ENCODE data around the gene ATP2B2.

The ATP2B2 gene

GRCh38 chr3:10404876-10405275 is 100.5 kb downstream of the ATP2B2 start:
- no peak overlapping the region for H3K4me3 ChIP-seq (ENCODE audit: low read depth, low read length)
- TF ChIP-seq, protein P1, sequence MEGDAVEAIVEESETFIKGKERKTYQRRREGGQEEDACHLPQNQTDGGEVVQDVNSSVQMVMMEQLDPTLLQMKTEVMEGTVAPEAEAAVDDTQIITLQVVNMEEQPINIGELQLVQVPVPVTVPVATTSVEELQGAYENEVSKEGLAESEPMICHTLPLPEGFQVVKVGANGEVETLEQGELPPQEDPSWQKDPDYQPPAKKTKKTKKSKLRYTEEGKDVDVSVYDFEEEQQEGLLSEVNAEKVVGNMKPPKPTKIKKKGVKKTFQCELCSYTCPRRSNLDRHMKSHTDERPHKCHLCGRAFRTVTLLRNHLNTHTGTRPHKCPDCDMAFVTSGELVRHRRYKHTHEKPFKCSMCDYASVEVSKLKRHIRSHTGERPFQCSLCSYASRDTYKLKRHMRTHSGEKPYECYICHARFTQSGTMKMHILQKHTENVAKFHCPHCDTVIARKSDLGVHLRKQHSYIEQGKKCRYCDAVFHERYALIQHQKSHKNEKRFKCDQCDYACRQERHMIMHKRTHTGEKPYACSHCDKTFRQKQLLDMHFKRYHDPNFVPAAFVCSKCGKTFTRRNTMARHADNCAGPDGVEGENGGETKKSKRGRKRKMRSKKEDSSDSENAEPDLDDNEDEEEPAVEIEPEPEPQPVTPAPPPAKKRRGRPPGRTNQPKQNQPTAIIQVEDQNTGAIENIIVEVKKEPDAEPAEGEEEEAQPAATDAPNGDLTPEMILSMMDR (IDR thresholded peaks at IDR 0.05; ENCODE audit: low read depth, low read length, missing control alignments) = no peak
- DNase-seq (ENCODE audit: low read depth) = no peak

- TF ChIP-seq, protein P1 (IDR thresholded peaks at IDR 0.05; ENCODE audit: low read depth, low read length, missing control alignments) = no peak
- H3K4me3 ChIP-seq (ENCODE audit: low read depth, low read length) = no peak overlapping the region
- DNase-seq (ENCODE audit: low read depth) = no peak
Measured at GRCh38 chr3:10404377-10404776, 101.0 kb downstream of the ATP2B2 start.

- TF ChIP-seq, protein P1 (IDR thresholded peaks at IDR 0.05; ENCODE audit: low read depth, low read length, missing control alignments) = no peak
- no peak for DNase-seq (ENCODE audit: low read depth)
- H3K4me3 ChIP-seq (ENCODE audit: low read depth, low read length) = no peak overlapping the region
Measured at GRCh38 chr3:10401990-10402761, 103.2 kb downstream of the ATP2B2 start.

- DNase-seq (ENCODE audit: low read depth) = no peak
- H3K4me3 ChIP-seq (ENCODE audit: low read depth, low read length) = no peak overlapping the region
- TF ChIP-seq, protein P1 (IDR thresholded peaks at IDR 0.05; ENCODE audit: low read depth, low read length, missing control alignments) = no peak
Measured at GRCh38 chr3:10400749-10401495, 104.5 kb downstream of the ATP2B2 start.

- no peak for DNase-seq (ENCODE audit: low read depth)
- no peak overlapping the region for H3K4me3 ChIP-seq (ENCODE audit: low read depth, low read length)
- TF ChIP-seq, protein P1 (IDR thresholded peaks at IDR 0.05; ENCODE audit: low read depth, low read length, missing control alignments) = no peak
Measured at GRCh38 chr3:10400050-10400748, 105.2 kb downstream of the ATP2B2 start.

DNA sequence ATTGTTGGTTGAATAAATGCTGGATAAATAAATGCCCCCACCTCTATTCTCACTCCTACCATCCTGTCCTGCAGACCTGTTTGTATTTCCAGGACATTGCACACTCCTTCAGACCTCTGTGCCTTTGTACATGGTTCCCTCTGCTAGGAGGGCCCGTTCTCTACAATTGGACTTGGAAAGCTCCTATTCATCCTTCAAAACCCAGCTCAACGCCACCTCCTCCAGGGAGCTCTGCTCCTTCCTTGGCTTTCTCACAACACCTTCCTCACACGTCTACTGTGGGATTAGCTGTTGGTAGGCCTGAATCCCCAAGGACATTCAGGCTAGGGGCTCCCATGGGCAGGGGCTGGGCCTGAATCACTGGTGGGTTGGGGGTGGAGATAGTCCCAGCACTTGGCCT is 105.8 kb downstream of the ATP2B2 start:
- DNase-seq (ENCODE audit: low read depth) = no peak
- TF ChIP-seq, protein P1 (IDR thresholded peaks at IDR 0.05; ENCODE audit: low read depth, low read length, missing control alignments) = no peak
- H3K4me3 ChIP-seq (ENCODE audit: low read depth, low read length) = no peak overlapping the region
